Lower leg skin (tissue), 3 donors: ENCODE data around the gene PLEKHM3.

Experiments
- POLR2A ChIP-seq, 2 donors: fragments of 450-650 bp; IDR thresholded peaks; one replicate each; pipeline ENCODE4 v1.6.1; 2016 to 2017; ENCODE audit warnings: antibody characterized with exemption in 2 of 2, mild to moderate bottlenecking in 1 of 2, moderate library complexity in 1 of 2
- TF ChIP-seq, protein P1 (sequence below), 3 donors: fragments of 450-650 bp; IDR thresholded peaks; one replicate each; pipeline ENCODE4 v1.5.1; 2016; ENCODE audit warnings: antibody characterized with exemption in 3 of 3, mild to moderate bottlenecking in 3 of 3, moderate library complexity in 2 of 3

DNA sequence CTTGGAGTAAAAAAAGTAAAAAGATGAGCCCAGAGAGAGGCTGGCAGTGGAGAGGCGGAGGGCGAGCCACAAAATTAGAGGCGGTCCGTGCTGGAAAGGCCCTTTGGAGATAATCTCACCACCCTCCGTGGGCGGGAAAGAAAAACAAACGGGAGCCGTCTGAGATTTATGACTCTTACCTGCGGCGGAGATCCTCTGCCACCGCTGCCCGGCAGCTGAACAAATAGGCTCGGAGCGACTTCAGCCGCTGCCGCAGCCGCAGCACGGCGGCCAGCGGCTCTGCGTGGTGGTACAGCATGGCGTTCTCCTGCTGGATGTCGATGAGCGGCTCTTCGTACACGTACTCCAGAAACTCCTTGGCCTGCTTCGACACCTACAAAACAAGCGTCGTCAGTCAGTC, 94.6 kb downstream of the PLEKHM3 start:
- no peak for TF ChIP-seq POLR2A (IDR thresholded peaks at IDR 0.05)
- TF ChIP-seq, protein P1, sequence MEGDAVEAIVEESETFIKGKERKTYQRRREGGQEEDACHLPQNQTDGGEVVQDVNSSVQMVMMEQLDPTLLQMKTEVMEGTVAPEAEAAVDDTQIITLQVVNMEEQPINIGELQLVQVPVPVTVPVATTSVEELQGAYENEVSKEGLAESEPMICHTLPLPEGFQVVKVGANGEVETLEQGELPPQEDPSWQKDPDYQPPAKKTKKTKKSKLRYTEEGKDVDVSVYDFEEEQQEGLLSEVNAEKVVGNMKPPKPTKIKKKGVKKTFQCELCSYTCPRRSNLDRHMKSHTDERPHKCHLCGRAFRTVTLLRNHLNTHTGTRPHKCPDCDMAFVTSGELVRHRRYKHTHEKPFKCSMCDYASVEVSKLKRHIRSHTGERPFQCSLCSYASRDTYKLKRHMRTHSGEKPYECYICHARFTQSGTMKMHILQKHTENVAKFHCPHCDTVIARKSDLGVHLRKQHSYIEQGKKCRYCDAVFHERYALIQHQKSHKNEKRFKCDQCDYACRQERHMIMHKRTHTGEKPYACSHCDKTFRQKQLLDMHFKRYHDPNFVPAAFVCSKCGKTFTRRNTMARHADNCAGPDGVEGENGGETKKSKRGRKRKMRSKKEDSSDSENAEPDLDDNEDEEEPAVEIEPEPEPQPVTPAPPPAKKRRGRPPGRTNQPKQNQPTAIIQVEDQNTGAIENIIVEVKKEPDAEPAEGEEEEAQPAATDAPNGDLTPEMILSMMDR (IDR thresholded peaks at IDR 0.05), result no peak
